SK-N-SH treated with all-trans-retinoic acid at 6 μM for 48 hours (cell line): ENCODE measurements around the gene CCDC186.

Experiments used
- BACH2 ChIP-seq: fragments of 250-450 bp; sonication (Bioruptor Pico); IDR thresholded peaks from 2 replicates; pipeline ENCODE4 v1.9.0; 2021; ENCODE audit warnings: mild to moderate bottlenecking, borderline replicate concordance
- CREB5 ChIP-seq: fragments of 250-450 bp; sonication (Bioruptor Pico); IDR thresholded peaks from 2 replicates; pipeline ENCODE4 v1.5.1; 2020; ENCODE audit warnings: low read depth, mild to moderate bottlenecking, moderate library complexity
- RARB ChIP-seq: fragments of 250-450 bp; sonication (Bioruptor Pico); IDR thresholded peaks from 2 replicates; pipeline ENCODE4 v1.8.0; 2021; ENCODE audit warnings: mild to moderate bottlenecking, moderate library complexity
- SNAI2 ChIP-seq: fragments of 250-450 bp; sonication (Bioruptor Pico); IDR thresholded peaks from 2 replicates; pipeline ENCODE4 v1.5.0; 2020; ENCODE audit warnings: mild to moderate bottlenecking, moderate library complexity
- TCF4 ChIP-seq: fragments of 250-450 bp; sonication (Bioruptor Pico); IDR thresholded peaks from 2 replicates; pipeline ENCODE4 v1.8.0; 2021; ENCODE audit warnings: mild to moderate bottlenecking, moderate library complexity, borderline replicate concordance
- TSHZ2 ChIP-seq: fragments of 250-450 bp; sonication (Bioruptor Pico); IDR thresholded peaks from 2 replicates; pipeline ENCODE4 v1.5.0; 2020; ENCODE audit warnings: mild to moderate bottlenecking, moderate library complexity
- ZFP30 ChIP-seq: fragments of 450-650 bp; formaldehyde crosslinking; IDR thresholded peaks from 2 replicates; pipeline ENCODE4 v1.5.0; 2022; ENCODE audit warnings: mild to moderate bottlenecking, moderate library complexity
- ZNF8 ChIP-seq: fragments of 450-650 bp; formaldehyde crosslinking; IDR thresholded peaks from 2 replicates; pipeline ENCODE4 v1.5.0; 2020; ENCODE audit warnings: mild to moderate bottlenecking, moderate library complexity

GRCh38 chr10:114151486-114151885 lies 22.5 kb downstream of the CCDC186 start:
- TF ChIP-seq SNAI2, result no peak
- TF ChIP-seq RARB, result no peak
- TF ChIP-seq ZFP30, result no peak
- TF ChIP-seq TSHZ2, result no peak
- TF ChIP-seq CREB5 (CRISPR knock-in tag), result no peak
- no peak for TF ChIP-seq ZNF8 (CRISPR knock-in tag)
- no peak for TF ChIP-seq BACH2
- TF ChIP-seq TCF4 (CRISPR knock-in tag), result no peak
